Measurements from ENCODE around the gene PIGM. TPM values are rescaled to one million over a fixed set of nuclear protein-coding genes. Genes with fewer than 3 reads are reported as not detected.

Gene PIGM
- total RNA-seq, 2 donors from 2014 or later, result 5.0 to 6.8 TPM

DNA sequence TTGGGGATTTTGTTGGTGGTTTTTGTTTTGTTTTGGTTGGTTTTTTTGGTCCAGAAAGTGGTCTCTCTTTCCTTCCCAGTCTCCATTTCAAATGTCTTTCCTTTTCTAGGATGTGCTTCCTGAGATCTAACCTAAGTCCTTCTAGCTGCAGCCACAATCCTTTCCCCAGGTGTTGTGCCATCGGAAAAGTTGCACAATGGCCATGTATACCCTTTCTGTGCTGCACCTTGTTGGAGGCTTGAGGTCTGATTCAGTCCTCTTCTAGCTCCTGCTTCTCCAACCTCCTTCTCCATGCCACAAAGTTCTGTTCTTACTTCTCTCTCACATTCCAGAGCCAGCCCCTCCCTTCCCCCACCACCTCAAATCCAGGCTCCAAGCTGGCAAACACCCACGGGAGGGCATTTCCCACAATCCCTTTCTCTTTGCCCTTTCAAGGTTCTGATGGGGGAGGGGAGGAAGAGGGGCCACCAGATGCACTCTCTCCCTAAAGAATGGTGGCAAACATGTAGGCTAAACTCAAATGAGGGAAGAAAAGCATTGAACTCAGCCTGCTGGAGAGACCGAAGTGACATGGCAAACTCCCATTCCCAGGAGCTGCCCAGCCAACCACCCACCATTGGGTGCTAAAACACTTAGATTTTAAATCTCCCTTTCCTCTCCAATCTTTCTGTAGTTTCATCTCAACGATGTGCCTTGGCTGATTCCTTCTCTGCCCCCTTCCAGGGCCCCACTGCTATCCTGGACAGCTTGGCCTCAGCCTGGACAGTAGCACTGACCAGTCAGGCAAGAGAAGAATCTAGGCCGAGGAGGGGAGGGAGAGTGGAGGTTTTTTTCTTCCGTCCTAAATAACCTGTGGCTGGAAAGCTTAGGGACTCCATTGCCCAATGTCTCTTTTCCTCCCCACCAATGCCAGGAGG is 35.3 kb upstream of the PIGM start:
- DNase-seq (ENCODE audit: low spot score) (no peak), ATAC-seq (ENCODE audit: insufficient number of reproducible peaks, low FRiP score, low read depth) (no peak)
- H3K4me1 ChIP-seq (ENCODE audit: control insufficient read depth in 1 of 2, low read depth in 2 of 2), result peaks cover 0 to 5% of the 10 kb centered on the region in 2 donors
- H3K36me3 ChIP-seq, result no peaks in the 10 kb centered on the region
- no peaks in the 10 kb centered on the region for H3K9me3 ChIP-seq
- H3K4me3 ChIP-seq, result no peak overlapping the region
- no peak for TF ChIP-seq CTCF (IDR thresholded peaks at IDR 0.05)
- no peaks in the 10 kb centered on the region for H3K27me3 ChIP-seq (replicated peaks; ENCODE audit: insufficient read depth)
- no peak overlapping the region for H3K27ac ChIP-seq

DNA sequence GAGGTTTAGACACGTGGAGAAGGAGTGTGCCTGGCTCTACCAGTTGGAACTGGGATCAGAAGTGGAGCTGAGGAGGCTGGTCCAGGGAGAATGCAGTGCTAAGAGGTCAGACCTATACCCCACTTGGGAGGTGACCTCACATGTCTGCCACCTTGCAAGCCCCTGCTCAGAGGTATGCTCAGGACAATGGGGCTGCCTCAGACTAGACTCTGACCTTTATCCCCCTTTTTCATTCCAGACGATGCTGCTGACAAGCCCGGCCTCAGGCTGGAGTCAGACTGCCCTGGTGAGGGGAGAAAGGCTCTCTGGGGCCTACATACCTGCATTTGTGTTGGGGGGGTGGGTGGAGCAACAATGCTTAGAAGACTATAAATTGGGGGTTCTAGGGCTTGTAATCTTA is 33.0 kb upstream of the PIGM start:
- no peak overlapping the region for H3K4me3 ChIP-seq
- no peak for ATAC-seq (ENCODE audit: insufficient number of reproducible peaks, low FRiP score, low read depth)
- no peak for DNase-seq (ENCODE audit: low spot score)
- H3K36me3 ChIP-seq, result no peaks in the 10 kb centered on the region
- no peaks in the 10 kb centered on the region for H3K4me1 ChIP-seq (ENCODE audit: control insufficient read depth in 1 of 2, low read depth in 2 of 2)
- no peaks in the 10 kb centered on the region for H3K9me3 ChIP-seq
- H3K27me3 ChIP-seq (replicated peaks; ENCODE audit: insufficient read depth), result no peaks in the 10 kb centered on the region
- H3K27ac ChIP-seq, result no peak overlapping the region
- TF ChIP-seq CTCF (IDR thresholded peaks at IDR 0.05), result no peak

- Histone ChIP-seq H3K27me3 (replicated peaks; ENCODE audit: insufficient read depth) (no peaks in the 10 kb centered on the region), H3K4me1 (ENCODE audit: control insufficient read depth in 1 of 2, low read depth in 2 of 2) (no peaks in the 10 kb centered on the region), H3K27ac (no peak overlapping the region), H3K9me3 (no peaks in the 10 kb centered on the region), H3K36me3 (no peaks in the 10 kb centered on the region), H3K4me3 (no peak overlapping the region)
- no peak for TF ChIP-seq CTCF (IDR thresholded peaks at IDR 0.05)
- ATAC-seq (ENCODE audit: insufficient number of reproducible peaks, low FRiP score, low read depth), result no peak
- DNase-seq (ENCODE audit: low spot score), result no peak
Observed at GRCh38 chr1:160064164-160064563, 32.4 kb upstream of the PIGM start.

- no peaks in the 10 kb centered on the region for H3K27me3 ChIP-seq (replicated peaks; ENCODE audit: insufficient read depth)
- no peaks in the 10 kb centered on the region for H3K36me3 ChIP-seq
- H3K9me3 ChIP-seq, result no peaks in the 10 kb centered on the region
- ATAC-seq (ENCODE audit: insufficient number of reproducible peaks, low FRiP score, low read depth) (no peak), DNase-seq (ENCODE audit: low spot score) (no peak)
- H3K27ac ChIP-seq, result no peak overlapping the region
- TF ChIP-seq CTCF (IDR thresholded peaks at IDR 0.05), result no peak
- H3K4me3 ChIP-seq, result no peak overlapping the region
- H3K4me1 ChIP-seq (ENCODE audit: control insufficient read depth in 1 of 2, low read depth in 2 of 2), result no peaks in the 10 kb centered on the region
Observed at GRCh38 chr1:160063176-160063575, 31.4 kb upstream of the PIGM start.

DNA sequence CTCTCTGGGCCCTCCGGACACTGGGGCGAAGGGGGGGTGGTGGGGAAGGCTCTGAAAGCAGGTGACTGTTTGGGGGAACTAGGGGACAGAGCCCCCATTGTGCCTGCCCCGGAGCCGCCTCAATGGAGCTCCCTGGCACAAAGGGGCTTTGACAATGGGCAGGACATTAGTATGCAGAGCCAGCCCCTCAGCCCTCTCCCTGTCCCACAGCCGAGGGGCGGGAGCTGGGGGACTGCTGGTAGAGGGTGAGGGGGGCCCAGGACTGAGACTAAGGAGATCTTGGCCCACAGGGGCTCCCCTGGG is 30.4 kb upstream of the PIGM start:
- Histone ChIP-seq H3K36me3 (no peaks in the 10 kb centered on the region), H3K27ac (no peak overlapping the region), H3K27me3 (replicated peaks; ENCODE audit: insufficient read depth) (no peaks in the 10 kb centered on the region), H3K4me1 (ENCODE audit: control insufficient read depth in 1 of 2, low read depth in 2 of 2) (no peaks in the 10 kb centered on the region), H3K4me3 (no peak overlapping the region), H3K9me3 (no peaks in the 10 kb centered on the region)
- ATAC-seq (ENCODE audit: insufficient number of reproducible peaks, low FRiP score, low read depth) (no peak), DNase-seq (ENCODE audit: low spot score) (no peak)
- TF ChIP-seq CTCF (IDR thresholded peaks at IDR 0.05), result no peak

Data from thoracic aorta (tissue), 2 donors.